GM08714 (cell line): Measurements from ENCODE around the gene MBD5.

ENCODE experiments used
- H3K4me3 ChIP-seq: fragments of 200-500 bp; sonication (Bioruptor generic); 2 replicates; pipeline ENCODE4 v1.5.1; 2014; ENCODE audit warnings: mild to moderate bottlenecking, low read length, inconsistent platforms
- ZNF274 ChIP-seq: IDR thresholded peaks from 2 replicates; pipeline ENCODE4 v1.6.1; 2012; ENCODE audit warnings: mild to moderate bottlenecking, low read depth, low read length

MBD5 gene

DNA sequence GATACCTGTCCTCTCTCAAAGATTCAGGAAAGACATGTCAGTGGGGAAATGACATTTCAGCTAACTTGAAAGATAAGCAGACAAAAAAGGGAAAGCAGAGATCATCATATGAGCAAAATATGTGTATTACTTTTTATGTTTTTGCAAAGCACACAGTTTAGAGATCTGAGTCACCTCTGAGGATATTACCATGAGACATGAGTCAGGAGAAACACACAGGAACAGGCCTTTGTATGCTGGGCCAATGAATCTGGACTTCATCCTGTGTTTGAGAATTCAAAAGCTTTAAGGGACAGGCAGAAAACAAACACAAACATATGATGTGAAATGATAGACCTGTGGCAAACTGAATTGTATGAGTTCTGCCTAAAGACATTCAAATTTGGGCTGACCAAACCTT lies 317.6 kb downstream of the MBD5 start:
- TF ChIP-seq ZNF274 = no peak
- H3K4me3 ChIP-seq = no peak overlapping the region

- TF ChIP-seq ZNF274 = no peak
- H3K4me3 ChIP-seq = no peak overlapping the region
These were observed 321.2 kb downstream of the MBD5 start for GRCh38 chr2:148342086-148342485.

- H3K4me3 ChIP-seq = no peak overlapping the region
These were observed 329.3 kb downstream of the MBD5 start for GRCh38 chr2:148350199-148350598.

DNA sequence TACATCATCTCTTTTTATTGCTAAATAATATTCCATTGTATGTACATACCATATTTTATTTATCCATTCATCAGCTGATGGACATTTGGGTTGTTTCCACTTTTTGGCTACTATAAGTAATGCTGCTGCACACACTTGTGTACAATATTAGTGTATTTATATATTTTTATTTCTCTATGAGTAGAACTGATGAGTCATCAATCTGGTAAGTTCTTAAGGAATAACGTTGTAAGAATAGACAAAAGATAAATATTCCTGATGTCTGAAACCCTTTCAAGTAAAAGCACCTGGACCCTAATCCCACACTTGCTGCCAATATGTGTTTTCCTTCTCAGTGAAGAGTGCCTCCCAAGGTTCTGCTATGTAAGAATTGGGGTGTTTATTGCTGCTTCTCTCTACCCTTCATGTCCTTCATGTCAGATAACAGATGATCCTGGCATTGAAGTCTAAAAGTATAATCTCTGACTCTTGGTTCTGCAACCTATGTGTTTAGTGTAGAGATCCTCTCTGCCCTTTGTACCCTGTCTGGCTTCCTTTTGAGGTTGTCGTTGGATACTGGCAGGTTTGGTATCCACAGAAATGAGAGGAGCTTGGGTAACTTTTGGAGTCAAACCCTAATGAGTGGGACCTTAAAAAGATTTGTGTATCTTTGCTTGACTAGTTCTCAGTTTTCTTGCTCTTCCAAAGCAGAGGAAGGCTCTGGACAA lies 330.7 kb downstream of the MBD5 start:
- TF ChIP-seq ZNF274 = no peak
- no peak overlapping the region for H3K4me3 ChIP-seq

More at GRCh38 chr2:148350199-148350598, 329.3 kb downstream of the MBD5 start:
- no peak for TF ChIP-seq ZNF274

DNA sequence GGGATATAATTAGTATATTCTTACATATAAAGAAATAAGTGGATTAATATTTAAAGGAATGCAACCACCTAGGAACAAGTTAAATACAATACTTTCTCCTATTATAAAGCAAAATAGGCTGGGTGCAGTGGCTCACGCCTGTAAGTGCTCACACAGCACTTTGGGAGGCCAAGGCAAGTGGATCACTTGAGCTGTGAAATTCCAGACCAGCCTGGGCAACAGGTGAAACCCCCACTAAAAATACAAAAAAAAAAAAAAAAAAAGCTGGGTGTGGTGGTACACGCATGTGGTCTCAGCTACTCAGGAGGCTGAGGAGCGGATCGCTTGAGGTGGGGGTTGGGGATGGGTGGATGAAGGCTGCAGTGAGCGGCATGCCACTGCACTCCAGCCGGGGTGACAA lies 337.5 kb downstream of the MBD5 start:
- TF ChIP-seq ZNF274 = no peak

DNA sequence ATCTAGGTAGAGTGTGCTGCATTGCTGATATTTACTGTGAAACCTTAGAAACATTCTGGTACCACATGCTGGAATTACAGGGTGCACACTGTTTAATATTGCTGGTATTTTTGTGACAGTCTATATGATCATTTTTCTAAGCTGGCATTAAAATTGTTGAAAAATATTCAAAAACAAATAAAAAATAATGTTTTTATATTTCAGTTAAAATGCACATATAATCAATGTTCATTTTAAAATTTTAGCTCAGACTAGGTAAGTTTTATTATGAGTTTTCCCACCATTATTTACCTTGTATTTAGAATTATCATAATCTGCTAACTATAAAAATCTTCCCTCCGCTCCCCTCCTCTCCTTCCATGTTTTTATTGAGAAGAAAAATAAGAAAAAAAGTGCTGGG lies 339.8 kb downstream of the MBD5 start:
- no peak for TF ChIP-seq ZNF274
- H3K4me3 ChIP-seq = no peak overlapping the region

More for the DNA sequence above, 337.5 kb downstream of the MBD5 start:
- no peak overlapping the region for H3K4me3 ChIP-seq

GRCh38 chr2:148362144-148362796 lies 341.4 kb downstream of the MBD5 start:
- no peak overlapping the region for H3K4me3 ChIP-seq
- no peak for TF ChIP-seq ZNF274

DNA sequence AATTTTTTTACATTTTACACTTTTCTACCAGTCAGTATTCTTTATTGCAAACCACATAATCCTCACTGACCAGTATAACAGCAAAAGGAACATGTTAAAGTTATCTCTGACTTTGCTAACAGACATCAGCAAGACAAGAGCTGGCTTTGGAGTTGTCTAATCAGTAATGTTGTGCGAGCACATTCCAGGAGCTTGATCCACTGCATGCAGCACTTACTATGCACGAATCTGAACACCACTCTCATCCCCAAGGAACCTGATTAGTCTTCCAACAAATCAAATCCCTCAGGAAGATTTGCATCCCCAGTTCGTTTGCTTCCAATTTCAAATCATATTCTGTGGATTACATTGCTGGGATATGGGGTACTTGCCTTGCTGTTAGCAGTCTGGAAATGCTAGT lies 354.3 kb downstream of the MBD5 start:
- H3K4me3 ChIP-seq = no peak overlapping the region
- no peak for TF ChIP-seq ZNF274

- TF ChIP-seq ZNF274 = no peak
- H3K4me3 ChIP-seq = no peak overlapping the region
These were observed 370.4 kb downstream of the MBD5 start for GRCh38 chr2:148391324-148391723.

- TF ChIP-seq ZNF274 = no peak
- H3K4me3 ChIP-seq = no peak overlapping the region
These were observed 381.9 kb downstream of the MBD5 start for GRCh38 chr2:148402786-148403185.

DNA sequence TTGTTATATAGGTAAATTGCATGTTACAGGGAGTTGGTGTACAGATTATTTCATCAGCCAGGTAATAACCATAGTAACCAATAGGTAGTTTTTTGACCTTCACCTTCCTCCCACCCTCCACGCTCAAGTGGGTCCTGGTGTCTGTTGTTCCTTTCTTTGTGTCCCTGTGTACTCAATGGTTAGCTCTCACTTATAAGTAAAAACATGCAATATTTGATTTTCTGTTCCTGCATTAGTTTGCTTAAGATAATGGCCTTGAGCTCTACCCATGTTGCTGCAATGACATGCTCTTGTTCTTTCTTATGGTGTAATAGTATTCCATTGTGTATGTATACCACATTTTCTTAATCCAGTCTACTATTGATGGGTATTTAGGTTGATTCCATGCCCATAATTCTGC lies 390.0 kb downstream of the MBD5 start:
- H3K4me3 ChIP-seq = no peak overlapping the region
- no peak for TF ChIP-seq ZNF274

GRCh38 chr2:148416248-148416647 lies 395.4 kb downstream of the MBD5 start:
- no peak for TF ChIP-seq ZNF274
- no peak overlapping the region for H3K4me3 ChIP-seq

DNA sequence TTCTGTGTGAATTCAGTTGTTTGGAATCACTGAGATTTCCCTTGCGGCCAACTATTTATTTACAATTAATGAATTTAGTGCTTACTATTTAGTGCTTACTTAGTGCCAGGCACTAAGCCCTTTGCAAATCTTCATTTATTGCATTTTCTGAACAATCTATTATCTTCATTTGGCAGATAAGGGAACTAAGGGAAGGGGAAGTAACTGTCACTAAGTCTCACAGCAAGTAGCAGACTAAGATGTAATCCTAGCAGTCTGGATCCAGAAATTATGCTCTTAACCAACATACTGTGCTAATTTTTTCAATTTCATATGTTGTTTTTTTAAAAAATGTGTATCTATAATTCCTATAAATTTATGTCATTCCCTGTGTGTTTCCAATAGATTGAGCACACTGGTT lies 409.2 kb downstream of the MBD5 start:
- no peak for TF ChIP-seq ZNF274

DNA sequence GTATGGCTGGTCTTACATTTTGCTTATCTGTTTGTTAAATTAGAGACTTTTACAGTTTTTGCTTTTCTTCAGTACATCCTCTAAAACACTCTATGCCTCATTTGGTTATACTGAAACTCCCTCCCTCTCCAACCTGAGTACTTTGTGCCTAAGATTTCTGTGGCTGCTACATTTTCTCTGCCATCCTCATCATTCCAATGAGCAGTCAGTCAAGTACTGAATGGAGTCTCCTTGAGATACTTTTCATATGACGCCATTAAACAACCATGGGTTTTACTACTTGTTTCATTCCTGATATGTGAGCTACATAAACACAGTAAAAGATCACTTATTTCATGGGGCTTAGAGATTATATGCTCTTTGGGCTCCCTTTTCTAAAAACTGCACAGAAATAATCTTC lies 427.0 kb downstream of the MBD5 start:
- H3K4me3 ChIP-seq = no peak overlapping the region
- no peak for TF ChIP-seq ZNF274

More for the DNA sequence above, 409.2 kb downstream of the MBD5 start:
- no peak overlapping the region for H3K4me3 ChIP-seq

DNA sequence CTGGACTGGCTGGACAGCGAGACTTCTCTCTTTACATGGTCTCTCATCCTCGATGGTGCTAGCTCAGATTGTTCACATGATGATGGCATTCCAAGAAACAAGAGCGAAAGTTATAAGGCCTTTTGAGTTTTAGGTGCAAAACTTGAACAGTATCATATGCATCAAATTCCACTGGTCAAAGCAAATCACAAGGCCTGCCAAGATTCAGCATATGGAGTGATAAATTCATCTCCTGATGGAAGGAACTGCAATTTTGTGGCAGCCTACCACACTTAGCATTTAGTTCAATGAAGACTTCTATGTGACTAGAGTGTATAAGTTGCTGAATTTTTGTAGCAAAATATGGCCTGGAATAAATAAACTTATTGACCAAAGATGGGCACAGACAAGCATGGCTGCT lies 429.6 kb downstream of the MBD5 start:
- no peak overlapping the region for H3K4me3 ChIP-seq
- TF ChIP-seq ZNF274 = no peak
